Spleen (tissue), 7 donors: ENCODE data around the gene GFM1.

ENCODE experiments used
- CTCF ChIP-seq, 11 experiments: fragments of 200-600 bp in 7 of 11; fragments of 450-650 bp in 4 of 11; sonication (generic) in 4 of 11; IDR thresholded peaks in 8 of 11; conservative IDR thresholded peaks in 3 of 11; 1 replicate in 7 of 11; 2 replicates in 4 of 11; pipeline versions ENCODE4 v1.4.0 to v1.8.0; 2016 to 2021; ENCODE audit warnings: antibody characterized with exemption in 11 of 11, inconsistent platforms in 4 of 11, mild to moderate bottlenecking in 1 of 11
- POLR2A ChIP-seq, 3 donors: fragments of 450-650 bp; IDR thresholded peaks; one replicate each; pipeline ENCODE4 v1.5.1; 2017; ENCODE audit warnings: antibody characterized with exemption in 3 of 3, mild to moderate bottlenecking in 1 of 3
- donor health status: DM: no; HTN: no; CAD: no; lungs with moderate emphysema.
- donor health status: DM: no; HTN: no; CAD: no.
- donor health status: DM: no; HTN: no; CAD: no.

- TF ChIP-seq CTCF (IDR thresholded peaks at IDR 0.05 in 8 of 11, conservative IDR thresholded peaks at IDR 0.05 in 3 of 11) (no peak), POLR2A (IDR thresholded peaks at IDR 0.05) (no peak)
Measured at GRCh38 chr3:158735296-158736033, 91.1 kb downstream of the GFM1 start.
